Measurements from ENCODE around the gene RLN1. TPM values are rescaled to one million over a fixed set of nuclear protein-coding genes. Genes with fewer than 3 reads are reported as not detected.
"Not testable (repeated sequence)": the region's sequence is repeated elsewhere in the genome, so short reads cannot be mapped to it uniquely, and the experiment has no call there.

RLN1 gene
- total RNA-seq, 1 donor from 2014 or later = not detected

GRCh38 chr9:5321601-5322000, 18.1 kb downstream of the RLN1 start:
- DNase-seq (ENCODE audit: low spot score) = not testable (repeated sequence)

GRCh38 chr9:5321058-5321457, 18.6 kb downstream of the RLN1 start:
- DNase-seq (ENCODE audit: low spot score) = no peak

- not testable (repeated sequence) for DNase-seq (ENCODE audit: low spot score)
Measured at GRCh38 chr9:5316406-5316805, 23.3 kb downstream of the RLN1 start.

- DNase-seq (ENCODE audit: low spot score) = no peak
Measured at GRCh38 chr9:5315187-5315923, 24.3 kb downstream of the RLN1 start.

- DNase-seq (ENCODE audit: low spot score) = no peak
Measured at GRCh38 chr9:5310851-5311250, 28.8 kb downstream of the RLN1 start.

GRCh38 chr9:5305741-5306140, 33.9 kb downstream of the RLN1 start:
- DNase-seq (ENCODE audit: low spot score) = no peak

- not testable (repeated sequence) for DNase-seq (ENCODE audit: low spot score)
Measured at GRCh38 chr9:5303840-5304795, 35.6 kb downstream of the RLN1 start, which contains the start of gene RLN2. RLN2 (minus strand) TSS chr9:5304716; CDS start chr9:5304580, 136 bp downstream.

- DNase-seq (ENCODE audit: low spot score) = no peak
Measured at GRCh38 chr9:5301544-5301943, 38.1 kb downstream of the RLN1 start.

GRCh38 chr9:5292141-5292540, 47.5 kb downstream of the RLN1 start:
- DNase-seq (ENCODE audit: low spot score) = no peak

GRCh38 chr9:5288591-5288990, 51.1 kb downstream of the RLN1 start:
- no peak for DNase-seq (ENCODE audit: low spot score)

- DNase-seq (ENCODE audit: low spot score) = no peak
Measured at GRCh38 chr9:5286262-5286661, 53.4 kb downstream of the RLN1 start.

Other genes starting within 250 kb of the RLN1 start
- not detected for gene INSL6, start 154.2 kb downstream of the RLN1 start, total RNA-seq
- not detected for gene INSL4, start 108.5 kb downstream of the RLN1 start, total RNA-seq
- gene RLN2, start 35.2 kb downstream of the RLN1 start, total RNA-seq = not detected
- gene PLGRKT, start 98.0 kb upstream of the RLN1 start, total RNA-seq = 21.3 TPM
- 2.3 TPM for gene CD274, start 110.7 kb upstream of the RLN1 start, total RNA-seq
- gene PDCD1LG2, start 170.7 kb upstream of the RLN1 start, total RNA-seq = 0.95 TPM

All from mucosa of gallbladder (tissue), 1 donor.